Liver (tissue), 3 donors: ENCODE data around the gene SLCO2A1.

ENCODE experiments used
- HNF4G ChIP-seq: IDR thresholded peaks from 2 replicates; pipeline ENCODE4 v1.6.1; 2016; ENCODE audit warnings: antibody characterized with exemption
- RAD21 ChIP-seq, 2 donors: IDR thresholded peaks; 2 replicates each; pipeline ENCODE4 v1.6.1; 2016; ENCODE audit warnings: antibody characterized with exemption in 2 of 2, mild to moderate bottlenecking in 2 of 2
- YY1 ChIP-seq: IDR thresholded peaks from 2 replicates; pipeline ENCODE4 v1.6.1; 2016; ENCODE audit warnings: antibody characterized with exemption, mild to moderate bottlenecking
- TF ChIP-seq, protein P1 (sequence below): fragments of 150-350 bp; IDR thresholded peaks from 2 replicates; pipeline ENCODE4 v1.5.1; 2017; ENCODE audit warnings: improper control_type of control experiment, low read depth, low read length; ENCODE audit not compliant: missing input control
- donor health status: healthy.
- donor health status: healthy.

DNA sequence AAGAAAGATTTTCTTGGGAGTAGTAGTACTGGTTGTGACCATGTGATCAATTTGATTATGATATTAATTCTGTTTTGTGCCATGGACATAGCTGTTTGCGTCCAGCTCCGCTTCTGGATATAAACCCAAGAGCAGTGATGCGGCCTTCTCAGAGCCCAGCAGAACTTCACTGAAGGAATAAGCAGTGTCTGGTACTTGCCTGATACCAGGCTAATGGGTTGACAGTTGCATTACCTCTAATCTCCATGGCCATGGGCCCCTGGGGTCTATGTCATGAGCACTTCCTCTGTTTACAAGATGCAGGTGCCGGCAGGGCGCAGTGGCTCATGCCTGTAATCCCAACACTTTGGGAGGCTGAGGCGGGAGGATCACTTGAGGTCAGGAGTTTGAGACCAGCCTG is 97.7 kb downstream of the SLCO2A1 start:
- TF ChIP-seq RAD21 (IDR thresholded peaks at IDR 0.05) (no peak), HNF4G (no peak), YY1 (no peak)
- TF ChIP-seq, protein P1, sequence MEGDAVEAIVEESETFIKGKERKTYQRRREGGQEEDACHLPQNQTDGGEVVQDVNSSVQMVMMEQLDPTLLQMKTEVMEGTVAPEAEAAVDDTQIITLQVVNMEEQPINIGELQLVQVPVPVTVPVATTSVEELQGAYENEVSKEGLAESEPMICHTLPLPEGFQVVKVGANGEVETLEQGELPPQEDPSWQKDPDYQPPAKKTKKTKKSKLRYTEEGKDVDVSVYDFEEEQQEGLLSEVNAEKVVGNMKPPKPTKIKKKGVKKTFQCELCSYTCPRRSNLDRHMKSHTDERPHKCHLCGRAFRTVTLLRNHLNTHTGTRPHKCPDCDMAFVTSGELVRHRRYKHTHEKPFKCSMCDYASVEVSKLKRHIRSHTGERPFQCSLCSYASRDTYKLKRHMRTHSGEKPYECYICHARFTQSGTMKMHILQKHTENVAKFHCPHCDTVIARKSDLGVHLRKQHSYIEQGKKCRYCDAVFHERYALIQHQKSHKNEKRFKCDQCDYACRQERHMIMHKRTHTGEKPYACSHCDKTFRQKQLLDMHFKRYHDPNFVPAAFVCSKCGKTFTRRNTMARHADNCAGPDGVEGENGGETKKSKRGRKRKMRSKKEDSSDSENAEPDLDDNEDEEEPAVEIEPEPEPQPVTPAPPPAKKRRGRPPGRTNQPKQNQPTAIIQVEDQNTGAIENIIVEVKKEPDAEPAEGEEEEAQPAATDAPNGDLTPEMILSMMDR = no peak
